Activated T-cell treated with anti-CD3 and anti-CD28 coated beads for 24 hours (primary cell): ENCODE data around the gene NTM.
A peak's percentile ranks its signal among the peaks of the same experiment; 100 is the strongest.

Source experiments
- DNase-seq: peaks from one replicate; pipeline ENCODE4 v3.0.0-alpha.2; 2020; ENCODE audit warnings: low read depth

NTM gene

GRCh38 chr11:131689049-131689925, 318.9 kb downstream of the NTM start:
- no peak for DNase-seq

DNA sequence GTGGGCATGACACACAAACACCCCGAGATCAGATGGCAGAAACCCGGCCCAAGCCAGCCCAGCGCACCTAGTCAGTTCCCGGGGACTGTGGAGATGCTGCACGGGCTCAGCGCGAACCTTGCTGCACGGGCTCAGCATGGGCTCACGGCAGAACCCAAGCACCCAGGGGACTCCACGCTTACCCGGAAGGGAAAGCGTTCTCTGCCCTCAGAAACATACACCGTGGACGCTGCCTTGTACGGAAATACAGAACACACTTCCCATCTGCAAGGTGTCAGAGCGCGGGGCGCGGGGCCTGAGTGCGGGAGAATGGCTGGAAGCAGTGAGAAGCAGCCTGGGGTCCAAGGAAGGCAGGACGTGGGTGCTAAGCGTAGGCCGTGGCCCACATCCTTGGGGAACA, 319.9 kb downstream of the NTM start:
- no peak for DNase-seq

GRCh38 chr11:131690776-131691175, 320.4 kb downstream of the NTM start:
- no peak for DNase-seq

DNA sequence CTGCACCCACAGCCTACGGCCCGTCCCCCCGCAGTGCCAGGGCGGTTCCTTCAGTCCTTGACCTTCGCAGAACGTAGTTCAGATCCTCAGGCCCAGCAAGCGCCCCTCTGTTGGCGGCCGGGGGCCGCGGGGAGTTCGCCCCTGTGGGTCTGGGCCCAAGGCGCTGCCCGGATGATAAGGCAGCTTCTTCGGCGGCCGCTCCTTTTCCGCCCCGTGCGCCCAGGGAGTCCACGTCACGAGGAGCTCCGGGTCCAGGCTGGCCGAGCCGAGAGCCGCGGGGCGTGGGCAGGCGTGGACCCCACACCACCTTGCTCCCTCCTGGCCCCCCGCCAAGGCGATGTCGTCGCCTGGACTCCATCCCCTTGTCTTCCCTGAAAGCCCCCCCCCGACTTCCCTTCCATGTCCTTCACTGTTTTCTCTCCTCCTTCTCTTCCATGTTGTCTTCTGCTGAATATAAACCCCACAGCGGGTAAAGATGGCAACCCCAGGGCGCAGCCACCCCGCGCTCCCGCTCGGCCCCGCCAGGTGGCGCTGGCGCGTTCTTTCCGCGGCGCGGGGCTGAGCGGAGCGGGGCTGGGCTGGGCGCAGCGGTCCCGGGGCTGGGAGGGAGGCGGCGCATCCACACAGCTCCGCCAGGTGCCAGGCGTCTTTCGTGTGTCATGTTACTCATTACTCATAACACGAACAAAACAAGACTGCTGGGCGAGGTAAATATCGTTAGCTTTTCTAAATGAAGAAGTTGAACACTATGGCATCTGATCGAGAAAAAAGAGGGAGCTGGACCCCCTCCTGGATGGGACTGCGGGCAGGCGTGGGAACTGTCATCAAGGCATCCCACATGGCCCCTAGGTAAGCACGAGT, 321.0 kb downstream of the NTM start:
- DNase-seq, result no peak

DNA sequence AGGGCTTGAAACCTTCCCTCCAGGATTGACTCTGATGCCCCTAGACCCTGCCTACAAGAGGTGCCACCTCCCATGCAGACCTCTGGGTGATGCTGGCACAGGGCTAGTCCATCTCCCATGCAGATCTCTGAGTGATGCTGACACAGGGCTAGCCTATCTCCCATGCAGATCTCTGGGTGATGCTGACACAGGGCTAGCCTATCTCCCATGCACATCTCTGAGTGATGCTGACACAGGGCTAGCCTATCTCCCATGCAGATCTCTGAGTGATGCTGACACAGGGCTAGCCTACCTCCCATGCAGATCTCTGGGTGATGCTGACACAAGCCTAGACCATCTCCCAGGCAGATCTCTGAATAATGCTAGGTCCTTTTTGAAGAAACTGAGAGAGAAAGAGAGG, 321.7 kb downstream of the NTM start:
- DNase-seq, result no peak

DNA sequence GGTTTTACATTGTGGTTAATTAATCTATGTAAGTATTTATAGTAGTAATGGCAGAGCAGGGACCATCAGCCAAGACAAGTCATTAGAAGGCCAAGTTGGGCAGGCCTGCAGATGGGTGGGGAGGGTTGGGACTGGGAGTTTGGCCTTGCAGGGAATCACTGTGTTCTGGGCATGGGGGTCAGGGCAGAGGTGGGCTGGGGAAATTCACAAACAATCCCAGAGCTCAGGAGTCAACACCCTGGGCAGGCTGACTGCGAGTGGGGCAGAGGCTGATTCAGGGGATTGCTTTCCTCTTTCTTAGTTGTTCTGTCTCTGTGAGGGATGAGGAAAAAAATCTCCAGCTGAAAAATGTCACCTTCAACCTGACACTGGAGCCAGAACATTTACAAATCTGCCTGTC, 322.5 kb downstream of the NTM start:
- no peak for DNase-seq

GRCh38 chr11:131693756-131694155, 323.3 kb downstream of the NTM start:
- no peak for DNase-seq

- DNase-seq, result peak; percentile 49
Observed at GRCh38 chr11:131694526-131695424, 324.4 kb downstream of the NTM start.

DNA sequence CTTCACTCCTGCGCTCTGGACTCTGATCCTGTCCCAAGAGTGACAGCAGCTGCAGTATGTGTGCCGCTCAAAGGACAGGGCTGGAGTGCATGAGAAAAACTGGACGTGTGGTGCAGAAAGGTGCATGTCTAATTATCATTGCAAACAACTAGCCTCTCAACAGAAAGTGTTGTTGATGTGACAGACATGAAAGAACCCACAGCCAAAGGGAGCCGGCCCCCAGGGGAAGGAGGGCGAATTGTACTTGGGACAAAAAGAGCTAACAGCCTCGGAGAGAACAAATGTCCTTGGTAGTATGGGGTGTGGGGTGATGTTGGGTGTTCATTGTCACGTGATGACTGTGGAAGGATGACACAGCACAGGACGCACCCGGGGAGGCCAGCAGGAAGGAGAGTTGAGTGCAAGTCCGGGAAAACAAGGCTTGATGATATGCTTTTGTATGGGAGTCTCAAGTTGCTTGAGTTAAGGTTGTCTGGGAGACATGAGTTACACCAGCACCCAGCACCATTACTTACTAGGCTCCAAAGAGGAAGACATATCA, 325.5 kb downstream of the NTM start:
- no peak for DNase-seq

- DNase-seq, result no peak
Observed at GRCh38 chr11:131696690-131697089, 326.3 kb downstream of the NTM start.

DNA sequence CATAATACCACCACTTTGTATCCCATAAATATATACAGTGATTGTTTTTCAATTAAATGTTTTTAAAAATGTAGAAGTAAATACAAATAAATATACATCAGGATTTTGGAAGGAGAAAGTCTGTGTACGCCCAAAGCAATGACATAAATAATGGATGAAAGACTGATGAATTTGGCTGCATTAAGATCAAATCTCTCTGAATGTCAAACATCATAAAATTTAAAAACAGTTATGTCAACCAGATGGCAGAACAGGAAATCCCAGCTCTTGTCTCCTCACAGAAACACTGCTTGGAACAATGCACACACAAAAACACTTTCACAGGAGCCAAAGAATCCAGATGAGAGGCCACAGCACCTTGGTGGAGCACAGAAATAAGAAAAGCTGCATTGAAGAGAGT, 332.9 kb downstream of the NTM start:
- no peak for DNase-seq

- DNase-seq, result no peak
Observed at GRCh38 chr11:131704682-131705081, 334.3 kb downstream of the NTM start.

DNA sequence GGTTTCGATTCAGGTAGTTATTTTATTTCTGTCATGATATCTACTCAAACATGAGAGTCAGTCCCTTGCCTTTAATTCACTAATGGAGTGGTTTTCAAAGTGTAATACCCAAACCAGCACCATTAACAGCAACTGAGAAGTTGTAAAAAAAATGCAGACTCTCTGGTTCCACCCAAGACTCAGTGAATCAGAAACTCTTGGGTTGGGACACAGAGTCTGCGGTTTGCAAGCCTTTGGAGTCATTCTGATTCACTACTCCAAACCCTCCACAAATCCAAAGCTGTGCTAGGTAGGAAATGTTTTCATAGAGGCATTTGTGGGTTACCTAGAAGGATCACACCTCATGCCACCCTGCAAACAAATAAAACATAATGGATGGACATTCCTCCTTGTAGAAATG, 340.1 kb downstream of the NTM start:
- DNase-seq, result no peak

- no peak for DNase-seq
Observed at GRCh38 chr11:131712897-131713296, 342.5 kb downstream of the NTM start.

DNA sequence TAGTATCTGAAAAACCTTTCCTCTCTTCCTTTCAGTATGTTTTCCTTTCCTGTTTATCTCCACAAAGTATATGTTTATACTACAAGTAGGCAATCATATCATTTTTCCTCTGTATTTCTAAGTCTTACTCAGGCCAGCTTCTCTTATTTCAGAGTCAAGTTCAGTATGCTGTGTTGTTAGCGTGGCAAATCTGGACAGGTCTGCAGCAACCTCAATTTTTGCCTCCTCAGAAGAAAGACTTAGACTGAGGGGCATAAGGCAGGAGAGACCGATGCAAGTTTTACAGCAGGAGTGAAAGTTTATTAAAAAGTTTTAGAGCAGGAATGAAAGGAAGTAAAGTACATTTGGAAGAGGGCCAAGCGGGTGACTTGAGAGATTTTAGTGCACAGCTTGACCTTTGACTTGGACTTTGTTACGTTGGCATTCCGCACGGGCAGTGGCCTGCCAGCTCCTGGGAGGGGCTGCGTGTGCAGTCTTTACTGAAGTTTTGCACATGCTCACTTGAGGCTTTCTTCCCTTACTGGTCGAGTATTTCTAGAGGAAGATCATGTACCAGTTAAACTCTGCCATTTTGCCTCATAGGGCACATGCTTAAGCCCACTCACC, 343.2 kb downstream of the NTM start:
- DNase-seq, result no peak

GRCh38 chr11:131717616-131718015, 347.2 kb downstream of the NTM start:
- no peak for DNase-seq

- DNase-seq, result no peak
Observed at GRCh38 chr11:131723088-131723487, 352.7 kb downstream of the NTM start.

- DNase-seq, result no peak
Observed at GRCh38 chr11:131724436-131724975, 354.1 kb downstream of the NTM start.

DNA sequence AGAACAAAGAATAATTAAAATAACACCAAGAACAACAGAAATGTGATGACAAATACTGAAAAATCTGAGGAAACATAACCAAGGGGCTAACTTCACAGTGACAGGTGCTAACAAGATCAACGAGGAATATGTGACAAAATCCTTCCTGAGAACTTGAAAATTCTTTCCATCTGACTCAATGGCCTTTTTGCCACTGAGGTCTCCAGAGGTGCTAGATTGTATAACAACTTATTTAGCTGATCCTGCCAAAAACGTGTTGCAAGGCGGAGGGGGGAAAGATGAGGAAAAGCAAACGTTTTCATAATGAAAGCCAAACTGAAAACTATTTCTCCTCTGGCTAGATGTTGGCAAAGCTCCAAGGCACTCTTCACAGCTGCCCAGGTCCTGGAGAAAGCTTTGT, 364.5 kb downstream of the NTM start:
- no peak for DNase-seq

DNA sequence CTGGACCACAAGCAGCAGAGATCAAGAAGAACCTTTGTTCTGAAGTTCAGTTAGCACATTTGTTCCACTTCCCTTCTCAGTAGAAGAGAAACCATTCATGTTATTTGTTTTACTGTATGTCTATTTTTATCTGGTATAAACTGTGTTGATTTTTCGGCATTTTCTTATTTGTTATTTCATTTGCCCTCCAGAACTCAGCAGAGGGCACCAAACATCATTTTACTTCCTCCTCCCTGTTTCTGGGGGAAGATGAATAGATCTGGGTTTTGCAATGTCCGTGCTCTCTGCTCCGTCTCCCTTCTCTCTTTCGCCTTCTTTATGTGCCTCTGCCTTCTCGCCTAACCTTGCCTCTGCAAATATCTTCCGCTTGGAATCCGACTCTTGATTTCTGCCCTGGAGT, 366.9 kb downstream of the NTM start:
- no peak for DNase-seq

DNA sequence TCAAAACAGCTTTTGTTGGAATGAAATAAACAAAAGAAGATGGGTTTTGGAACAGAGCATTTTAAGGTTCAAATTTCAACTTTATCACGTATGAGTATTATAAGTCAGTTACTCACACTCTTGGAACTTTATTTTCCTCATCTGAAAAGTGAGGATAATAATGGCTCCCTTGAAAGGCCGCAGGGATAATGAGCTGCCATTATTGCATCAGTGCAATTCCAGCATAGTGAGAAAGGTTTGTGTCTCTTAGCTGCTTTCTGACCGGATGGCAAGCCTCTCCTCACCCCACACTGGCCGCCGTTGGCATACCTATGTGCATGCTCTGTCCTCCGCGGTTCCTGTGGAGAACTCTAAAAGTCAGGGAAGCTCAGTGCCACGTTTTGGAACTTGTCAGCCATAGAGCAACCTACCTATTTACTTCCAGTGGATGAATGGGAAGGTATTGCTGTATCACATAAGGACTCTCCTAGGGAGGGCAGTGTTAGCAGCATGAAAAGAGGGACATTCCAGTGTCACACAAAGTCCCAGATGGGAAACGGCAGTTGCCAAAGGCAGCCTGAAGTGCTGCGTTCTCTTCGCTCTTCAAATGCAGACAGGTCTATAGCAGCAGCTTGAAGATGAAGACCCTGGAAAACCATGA, 368.9 kb downstream of the NTM start:
- no peak for DNase-seq
